ENCODE measurements around the gene IGFN1. TPM values are rescaled to one million over a fixed set of nuclear protein-coding genes. Genes with fewer than 3 reads are reported as not detected.

IGFN1 gene
- polyA plus RNA-seq, 1 donor from 2014 or later = not detected

DNA sequence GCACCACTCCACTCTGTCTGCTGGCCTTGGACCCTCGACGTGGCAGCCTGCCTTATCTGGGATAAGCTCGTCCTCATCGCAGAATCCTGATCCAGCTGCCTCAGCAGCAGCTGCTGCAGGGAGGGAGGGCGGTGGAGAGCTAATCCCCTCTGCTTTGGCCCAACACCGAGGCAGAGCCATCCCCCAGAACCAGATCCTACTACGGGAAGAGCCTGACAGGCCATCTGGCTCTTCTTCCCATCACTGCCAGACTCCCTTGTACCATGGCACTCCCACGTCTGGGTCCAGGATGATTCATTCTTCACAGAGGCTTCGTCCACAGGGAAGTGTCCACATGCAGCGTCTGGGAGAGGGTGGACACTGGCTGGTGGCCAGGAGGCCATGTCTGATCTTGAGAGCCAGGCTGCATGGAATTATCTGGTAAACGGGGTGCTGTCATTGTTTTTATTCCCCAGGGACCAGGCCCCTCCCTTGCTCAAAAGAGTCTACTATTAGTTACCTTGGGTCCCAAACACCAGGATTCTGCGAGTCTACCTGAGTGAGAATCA, 78.1 kb downstream of the IGFN1 start:
- Histone ChIP-seq H4K20me1 (ENCODE audit: insufficient read depth) (no peaks in the 10 kb centered on the region), H2AFZ (ENCODE audit: low read depth, low read length) (no peak overlapping the region), H3K9ac (ENCODE audit: low read length) (no peak overlapping the region), H3K27me3 (ENCODE audit: insufficient read depth, low read depth, low read length) (no peaks in the 10 kb centered on the region), H3K36me3 (ENCODE audit: insufficient read depth, low read length) (no peaks in the 10 kb centered on the region), H3K4me2 (ENCODE audit: low read length) (no peak overlapping the region), H3F3A (ENCODE audit: insufficient read depth, low read length, poor library complexity, severe bottlenecking) (no peaks in the 10 kb centered on the region), H3K4me3 (ENCODE audit: low read length) (no peak overlapping the region), H3K79me2 (replicated peaks; ENCODE audit: insufficient read depth, low read length) (no peaks in the 10 kb centered on the region), H3K27ac (ENCODE audit: low read length) (no peak overlapping the region), H3K9me2 (ENCODE audit: insufficient read depth, low read length) (no peaks in the 10 kb centered on the region), H3K9me3 (ENCODE audit: low read length) (no peaks in the 10 kb centered on the region)
- TF ChIP-seq POLR2AphosphoS5 (IDR thresholded peaks at IDR 0.05) (no peak), EP300 (conservative IDR thresholded peaks at IDR 0.05; ENCODE audit: poor library complexity, severe bottlenecking) (no peak), TAF1 (IDR thresholded peaks at IDR 0.05; ENCODE audit: low read depth) (no peak), RAD21 (conservative IDR thresholded peaks at IDR 0.05) (no peak), EZH2 (IDR thresholded peaks at IDR 0.05; ENCODE audit: borderline replicate concordance, insufficient read depth, low read length, poor library complexity, severe bottlenecking) (no peak), SMC3 (conservative IDR thresholded peaks at IDR 0.05; ENCODE audit: poor library complexity) (no peak), MXI1 (conservative IDR thresholded peaks at IDR 0.05; ENCODE audit: poor library complexity, severe bottlenecking) (no peak)
- TF ChIP-seq, protein P1, sequence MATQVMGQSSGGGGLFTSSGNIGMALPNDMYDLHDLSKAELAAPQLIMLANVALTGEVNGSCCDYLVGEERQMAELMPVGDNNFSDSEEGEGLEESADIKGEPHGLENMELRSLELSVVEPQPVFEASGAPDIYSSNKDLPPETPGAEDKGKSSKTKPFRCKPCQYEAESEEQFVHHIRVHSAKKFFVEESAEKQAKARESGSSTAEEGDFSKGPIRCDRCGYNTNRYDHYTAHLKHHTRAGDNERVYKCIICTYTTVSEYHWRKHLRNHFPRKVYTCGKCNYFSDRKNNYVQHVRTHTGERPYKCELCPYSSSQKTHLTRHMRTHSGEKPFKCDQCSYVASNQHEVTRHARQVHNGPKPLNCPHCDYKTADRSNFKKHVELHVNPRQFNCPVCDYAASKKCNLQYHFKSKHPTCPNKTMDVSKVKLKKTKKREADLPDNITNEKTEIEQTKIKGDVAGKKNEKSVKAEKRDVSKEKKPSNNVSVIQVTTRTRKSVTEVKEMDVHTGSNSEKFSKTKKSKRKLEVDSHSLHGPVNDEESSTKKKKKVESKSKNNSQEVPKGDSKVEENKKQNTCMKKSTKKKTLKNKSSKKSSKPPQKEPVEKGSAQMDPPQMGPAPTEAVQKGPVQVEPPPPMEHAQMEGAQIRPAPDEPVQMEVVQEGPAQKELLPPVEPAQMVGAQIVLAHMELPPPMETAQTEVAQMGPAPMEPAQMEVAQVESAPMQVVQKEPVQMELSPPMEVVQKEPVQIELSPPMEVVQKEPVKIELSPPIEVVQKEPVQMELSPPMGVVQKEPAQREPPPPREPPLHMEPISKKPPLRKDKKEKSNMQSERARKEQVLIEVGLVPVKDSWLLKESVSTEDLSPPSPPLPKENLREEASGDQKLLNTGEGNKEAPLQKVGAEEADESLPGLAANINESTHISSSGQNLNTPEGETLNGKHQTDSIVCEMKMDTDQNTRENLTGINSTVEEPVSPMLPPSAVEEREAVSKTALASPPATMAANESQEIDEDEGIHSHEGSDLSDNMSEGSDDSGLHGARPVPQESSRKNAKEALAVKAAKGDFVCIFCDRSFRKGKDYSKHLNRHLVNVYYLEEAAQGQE (IDR thresholded peaks at IDR 0.05; ENCODE audit: borderline replicate concordance) = no peak
- TF ChIP-seq, protein P2, sequence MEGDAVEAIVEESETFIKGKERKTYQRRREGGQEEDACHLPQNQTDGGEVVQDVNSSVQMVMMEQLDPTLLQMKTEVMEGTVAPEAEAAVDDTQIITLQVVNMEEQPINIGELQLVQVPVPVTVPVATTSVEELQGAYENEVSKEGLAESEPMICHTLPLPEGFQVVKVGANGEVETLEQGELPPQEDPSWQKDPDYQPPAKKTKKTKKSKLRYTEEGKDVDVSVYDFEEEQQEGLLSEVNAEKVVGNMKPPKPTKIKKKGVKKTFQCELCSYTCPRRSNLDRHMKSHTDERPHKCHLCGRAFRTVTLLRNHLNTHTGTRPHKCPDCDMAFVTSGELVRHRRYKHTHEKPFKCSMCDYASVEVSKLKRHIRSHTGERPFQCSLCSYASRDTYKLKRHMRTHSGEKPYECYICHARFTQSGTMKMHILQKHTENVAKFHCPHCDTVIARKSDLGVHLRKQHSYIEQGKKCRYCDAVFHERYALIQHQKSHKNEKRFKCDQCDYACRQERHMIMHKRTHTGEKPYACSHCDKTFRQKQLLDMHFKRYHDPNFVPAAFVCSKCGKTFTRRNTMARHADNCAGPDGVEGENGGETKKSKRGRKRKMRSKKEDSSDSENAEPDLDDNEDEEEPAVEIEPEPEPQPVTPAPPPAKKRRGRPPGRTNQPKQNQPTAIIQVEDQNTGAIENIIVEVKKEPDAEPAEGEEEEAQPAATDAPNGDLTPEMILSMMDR (IDR thresholded peaks at IDR 0.05; ENCODE audit: poor library complexity, severe bottlenecking) = no peak

DNA sequence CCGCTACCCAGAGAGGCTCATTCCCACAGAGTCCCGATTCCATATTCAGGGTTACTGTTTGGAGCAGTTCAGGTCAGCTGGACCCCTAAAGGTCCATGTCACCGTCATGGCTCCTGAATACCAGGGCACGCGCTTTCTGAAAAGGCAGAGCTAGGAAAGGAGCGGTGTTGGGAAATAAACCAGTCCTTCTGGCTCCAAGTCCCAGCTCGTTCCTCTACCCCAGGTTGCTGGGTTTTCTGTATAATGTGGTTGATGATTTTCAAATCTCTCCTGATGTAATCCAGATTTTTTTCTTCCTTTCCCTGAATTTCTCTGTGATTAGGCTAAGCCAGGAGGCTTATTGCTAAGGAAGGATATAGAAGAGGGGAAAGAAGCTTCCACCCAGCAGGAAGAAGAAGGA, 78.7 kb downstream of the IGFN1 start:
- Histone ChIP-seq H3K9ac (ENCODE audit: low read length) (no peak overlapping the region), H3K9me2 (ENCODE audit: insufficient read depth, low read length) (no peaks in the 10 kb centered on the region), H3K27ac (ENCODE audit: low read length) (no peak overlapping the region), H3K27me3 (ENCODE audit: insufficient read depth, low read depth, low read length) (no peaks in the 10 kb centered on the region), H3K36me3 (ENCODE audit: insufficient read depth, low read length) (no peaks in the 10 kb centered on the region), H2AFZ (ENCODE audit: low read depth, low read length) (no peak overlapping the region), H3F3A (ENCODE audit: insufficient read depth, low read length, poor library complexity, severe bottlenecking) (no peaks in the 10 kb centered on the region), H3K79me2 (replicated peaks; ENCODE audit: insufficient read depth, low read length) (no peaks in the 10 kb centered on the region), H3K4me3 (ENCODE audit: low read length) (no peak overlapping the region), H4K20me1 (ENCODE audit: insufficient read depth) (no peaks in the 10 kb centered on the region), H3K4me2 (ENCODE audit: low read length) (no peak overlapping the region), H3K9me3 (ENCODE audit: low read length) (no peaks in the 10 kb centered on the region)
- no peak for TF ChIP-seq SMC3 (conservative IDR thresholded peaks at IDR 0.05; ENCODE audit: poor library complexity)
- TF ChIP-seq, protein P2 (IDR thresholded peaks at IDR 0.05; ENCODE audit: poor library complexity, severe bottlenecking) = no peak
